A673 (cell line): ENCODE results near the gene HBS1L. TPM values are rescaled to one million over a fixed set of nuclear protein-coding genes. Genes with fewer than 3 reads are reported as not detected.

Experiments
- BruUV-seq: library from RNA; stranded (reverse); fragments of 400-500 nt; replicated peaks from 2 replicates; lab custom pipeline; 2021; lab: Mats Ljungman, UMichigan
- CTCF ChIA-PET: fragments of 300-600 bp; sonication (Branson Sonifier 250); formaldehyde crosslinking; loops from one replicate; lab custom pipeline; 2022; ENCODE audit warnings: antibody characterized with exemption; lab: Charles Lee
- POLR2A ChIA-PET: fragments of 300-600 bp; sonication (Branson Sonifier 250); formaldehyde crosslinking; loops from one replicate; lab custom pipeline; 2022; ENCODE audit warnings: antibody characterized with exemption; ENCODE audit not compliant: low non-redundant PET; lab: Charles Lee
- DNase-seq: peaks from one replicate; pipeline ENCODE4 v3.0.0-alpha.2; 2015; ENCODE audit warnings: low spot score
- H3K27ac ChIP-seq: fragments of 200-600 bp; sonication (generic); 2 replicates; pipeline ENCODE4 v1.5.1; 2016; ENCODE audit warnings: mixed run types, low read depth, mild to moderate bottlenecking, mixed read lengths, antibody characterized with exemption, low read length; ENCODE audit not compliant: poor library complexity, severe bottlenecking
- H3K27me3 ChIP-seq: fragments of 200-600 bp; sonication (generic); replicated peaks from 2 replicates; pipeline ENCODE4 v1.6.1; 2017; ENCODE audit warnings: mixed run types, low read depth, mild to moderate bottlenecking, mixed read lengths, antibody characterized with exemption, low read length; ENCODE audit not compliant: insufficient read depth, poor library complexity
- H3K36me3 ChIP-seq: fragments of 200-600 bp; sonication (generic); 2 replicates; pipeline ENCODE4 v1.6.1; 2016; ENCODE audit warnings: mixed run types, mild to moderate bottlenecking, mixed read lengths, antibody characterized with exemption, low read length; ENCODE audit not compliant: insufficient read depth, poor library complexity, severe bottlenecking
- H3K4me1 ChIP-seq: fragments of 200-600 bp; sonication (generic); 2 replicates; pipeline ENCODE4 v1.6.1; 2017; ENCODE audit warnings: mixed run types, mild to moderate bottlenecking, mixed read lengths, antibody characterized with exemption, low read length; ENCODE audit not compliant: insufficient read depth, poor library complexity, severe bottlenecking
- H3K4me3 ChIP-seq: fragments of 200-600 bp; sonication (generic); 2 replicates; pipeline ENCODE4 v1.5.1; 2016; ENCODE audit warnings: low read depth, mixed run types, mild to moderate bottlenecking, mixed read lengths, low read length; ENCODE audit not compliant: poor library complexity, severe bottlenecking
- H3K9me3 ChIP-seq: fragments of 200-600 bp; sonication (generic); 2 replicates; pipeline ENCODE4 v1.6.1; 2016; ENCODE audit warnings: mixed run types, low read depth, mild to moderate bottlenecking, mixed read lengths, antibody characterized with exemption, low read length; ENCODE audit not compliant: poor library complexity, severe bottlenecking
- CTCF ChIP-seq: fragments of 300-800, 200-600 bp; sonication (generic); conservative IDR thresholded peaks from 2 replicates; pipeline ENCODE4 v1.5.1; 2017; ENCODE audit warnings: low read depth, mild to moderate bottlenecking, antibody characterized with exemption, low read length, moderate library complexity, mixed read lengths
- EZH2 ChIP-seq: fragments of 200-600 bp; sonication (generic); IDR thresholded peaks from 2 replicates; pipeline ENCODE4 v1.6.1; 2017; ENCODE audit warnings: borderline replicate concordance, low read depth, mild to moderate bottlenecking, mixed read lengths, antibody characterized with exemption, low read length; ENCODE audit not compliant: poor library complexity, severe bottlenecking
- intact Hi-C: fragments of 100-400 bp; cut with micrococcal nuclease; formaldehyde crosslinking; loops from one replicate; pipeline ENCODE4 v1.10.0; 2022; ENCODE audit not compliant: unreplicated experiment
- total RNA-seq: library from RNA; stranded (reverse); gene quantifications from 2 replicates; pipeline ENCODE4 v1.2.3, GENCODE V29; 2021

HBS1L gene
- total RNA-seq, 1 experiment from 2014 or later: 106 TPM

GRCh38 chr6:135048915-135049314, 5.7 kb downstream of the HBS1L start:
- CTCF ChIA-PET: no interaction called here
- TF ChIP-seq EZH2 (no peak), CTCF (no peak)
- POLR2A ChIA-PET: no interaction called here

GRCh38 chr6:135047336-135047735, 7.3 kb downstream of the HBS1L start:
- ChIA-PET CTCF (no interaction called here), POLR2A (no interaction called here)
- Histone ChIP-seq H3K36me3 (peaks cover 6% of the 10 kb centered on the region), H3K27ac (no peak overlapping the region), H3K9me3 (no peaks in the 10 kb centered on the region), H3K4me3 (no peak overlapping the region), H3K27me3 (no peaks in the 10 kb centered on the region), H3K4me1 (peaks cover 6% of the 10 kb centered on the region)
- no peak for TF ChIP-seq EZH2
- TF ChIP-seq CTCF: no peak
- BruUV-seq: no TSS peak
- intact Hi-C loops: no loop called here
- no peak for DNase-seq

More at GRCh38 chr6:135048915-135049314, 5.7 kb downstream of the HBS1L start:
- intact Hi-C loops: no loop called here
- H3K4me1 ChIP-seq: peaks cover 14% of the 10 kb centered on the region
- BruUV-seq: no TSS peak
- H3K4me3 ChIP-seq: no peak overlapping the region
- peaks cover 6% of the 10 kb centered on the region for H3K36me3 ChIP-seq
- DNase-seq: no peak
- no peaks in the 10 kb centered on the region for H3K9me3 ChIP-seq
- no peaks in the 10 kb centered on the region for H3K27me3 ChIP-seq
- no peak overlapping the region for H3K27ac ChIP-seq

GRCh38 chr6:135046912-135047311, 7.7 kb downstream of the HBS1L start:
- no TSS peak for BruUV-seq
- POLR2A ChIA-PET: no interaction called here
- Histone ChIP-seq H3K27me3 (no peaks in the 10 kb centered on the region), H3K4me1 (peaks cover 6% of the 10 kb centered on the region), H3K9me3 (no peaks in the 10 kb centered on the region), H3K4me3 (no peak overlapping the region), H3K36me3 (peaks cover 6% of the 10 kb centered on the region), H3K27ac (no peak overlapping the region)
- CTCF ChIA-PET: no interaction called here
- intact Hi-C loops: no loop called here
- TF ChIP-seq CTCF: no peak
- no peak for TF ChIP-seq EZH2
- DNase-seq: no peak
